Measurements from ENCODE around the gene RNF5. TPM values are rescaled to one million over a fixed set of nuclear protein-coding genes. Genes with fewer than 3 reads are reported as not detected.

RNF5 gene
- total and polyA plus RNA-seq, 10 of the 15 experiments (the other 5 are each of a cell fraction or from before 2014, with no cell fraction given) = 31.4 to 114 (median 62.8) TPM

DNA sequence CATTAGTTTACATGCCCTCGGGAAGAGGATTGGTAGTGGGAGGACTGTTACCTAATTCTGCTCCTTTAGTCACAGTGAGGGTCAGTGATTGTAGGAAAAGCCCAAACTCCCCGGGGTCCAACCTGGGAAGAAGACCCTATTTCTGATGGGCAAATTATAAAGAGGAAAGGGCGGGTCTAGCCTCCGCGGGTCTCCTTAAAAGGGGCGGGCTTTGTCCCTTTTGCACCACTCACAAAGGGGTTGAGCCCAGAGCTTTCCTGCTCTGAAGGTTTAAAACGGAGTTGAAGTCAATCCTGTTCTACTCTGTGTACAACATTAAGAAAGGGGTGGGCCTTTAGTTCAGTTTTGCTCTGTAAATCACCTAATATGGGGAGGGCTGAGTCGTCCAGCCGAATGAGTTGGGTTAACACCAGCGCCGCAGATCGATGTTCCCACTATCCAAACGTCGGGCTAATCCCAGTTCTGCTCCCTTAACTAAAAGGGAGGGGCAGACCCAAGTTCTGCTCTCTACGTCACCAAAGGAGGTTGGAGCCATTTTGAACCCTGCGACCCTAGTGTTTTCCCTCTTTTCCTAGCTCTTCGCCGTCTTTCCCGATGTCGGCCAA is 920 bp upstream of the RNF5 start (continued):
- TF ChIP-seq CUX1 (IDR thresholded peaks at IDR 0.05; ENCODE audit: insufficient replicate concordance, low read depth, low read length) (no peak), RELA (IDR thresholded peaks at IDR 0.05; ENCODE audit: borderline replicate concordance, partially characterized antibody) (no peak), CREB1 (IDR thresholded peaks at IDR 0.05; ENCODE audit: low read depth) (0 out of 2 replicates have a peak, but pooled peaks have one; percentile 27), SUPT20H (IDR thresholded peaks at IDR 0.05; ENCODE audit: borderline replicate concordance, control insufficient read depth, low read depth, low read length) (no peak), NR2F1 (conservative IDR thresholded peaks at IDR 0.05) (peak; percentile 59; the same call in 1 of the 2 replicates), LARP7 (IDR thresholded peaks at IDR 0.05) (peak; percentile 69; the same call in 1 of the 2 replicates), EZH2 (IDR thresholded peaks at IDR 0.05; ENCODE audit: borderline replicate concordance, control insufficient read depth, low read depth, low read length) (no peak), CEBPB (IDR thresholded peaks at IDR 0.05; ENCODE audit: borderline replicate concordance in 1 of 2, low read depth in 2 of 2, low read length in 2 of 2) (no peak), SREBF1 (IDR thresholded peaks at IDR 0.05; ENCODE audit: low read length) (no peak), ESRRA (IDR thresholded peaks at IDR 0.05; ENCODE audit: low read length) (no peak), NR2C1 (IDR thresholded peaks at IDR 0.05) (0 out of 2 replicates have a peak, but pooled peaks have one; percentile 3), TBL1XR1 (IDR thresholded peaks at IDR 0.05; ENCODE audit: low read depth, low read length) (no peak), MTA2 (IDR thresholded peaks at IDR 0.05; ENCODE audit: low read depth) (peak; percentile 36; the same call in 1 of the 2 replicates), KDM1A (IDR thresholded peaks at IDR 0.05; ENCODE audit: borderline replicate concordance) (no peak), USF1 (IDR thresholded peaks at IDR 0.05; ENCODE audit: borderline replicate concordance, extremely low read length, insufficient read depth, low read depth, low read length) (no peak), STAT3 (IDR thresholded peaks at IDR 0.05; ENCODE audit: low read depth, low read length) (0 out of 2 replicates have a peak, but pooled peaks have one; percentile 28), STAT1 (conservative IDR thresholded peaks at IDR 0.05) (no peak; the same call in 1 of the 2 replicates), IRF3 (IDR thresholded peaks at IDR 0.05) (no peak), ZNF384 (IDR thresholded peaks at IDR 0.05; ENCODE audit: borderline replicate concordance, low read depth, low read length) (no peak)
- TF ChIP-seq, protein P1, sequence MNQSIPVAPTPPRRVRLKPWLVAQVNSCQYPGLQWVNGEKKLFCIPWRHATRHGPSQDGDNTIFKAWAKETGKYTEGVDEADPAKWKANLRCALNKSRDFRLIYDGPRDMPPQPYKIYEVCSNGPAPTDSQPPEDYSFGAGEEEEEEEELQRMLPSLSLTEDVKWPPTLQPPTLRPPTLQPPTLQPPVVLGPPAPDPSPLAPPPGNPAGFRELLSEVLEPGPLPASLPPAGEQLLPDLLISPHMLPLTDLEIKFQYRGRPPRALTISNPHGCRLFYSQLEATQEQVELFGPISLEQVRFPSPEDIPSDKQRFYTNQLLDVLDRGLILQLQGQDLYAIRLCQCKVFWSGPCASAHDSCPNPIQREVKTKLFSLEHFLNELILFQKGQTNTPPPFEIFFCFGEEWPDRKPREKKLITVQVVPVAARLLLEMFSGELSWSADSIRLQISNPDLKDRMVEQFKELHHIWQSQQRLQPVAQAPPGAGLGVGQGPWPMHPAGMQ (IDR thresholded peaks at IDR 0.05; ENCODE audit: borderline replicate concordance) = no peak
- TF ChIP-seq, protein P2, sequence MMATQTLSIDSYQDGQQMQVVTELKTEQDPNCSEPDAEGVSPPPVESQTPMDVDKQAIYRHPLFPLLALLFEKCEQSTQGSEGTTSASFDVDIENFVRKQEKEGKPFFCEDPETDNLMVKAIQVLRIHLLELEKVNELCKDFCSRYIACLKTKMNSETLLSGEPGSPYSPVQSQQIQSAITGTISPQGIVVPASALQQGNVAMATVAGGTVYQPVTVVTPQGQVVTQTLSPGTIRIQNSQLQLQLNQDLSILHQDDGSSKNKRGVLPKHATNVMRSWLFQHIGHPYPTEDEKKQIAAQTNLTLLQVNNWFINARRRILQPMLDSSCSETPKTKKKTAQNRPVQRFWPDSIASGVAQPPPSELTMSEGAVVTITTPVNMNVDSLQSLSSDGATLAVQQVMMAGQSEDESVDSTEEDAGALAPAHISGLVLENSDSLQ (IDR thresholded peaks at IDR 0.05) = no peak

All from GM12878 (cell line).